ENCODE results near the gene NDST1.

Gene NDST1

DNA sequence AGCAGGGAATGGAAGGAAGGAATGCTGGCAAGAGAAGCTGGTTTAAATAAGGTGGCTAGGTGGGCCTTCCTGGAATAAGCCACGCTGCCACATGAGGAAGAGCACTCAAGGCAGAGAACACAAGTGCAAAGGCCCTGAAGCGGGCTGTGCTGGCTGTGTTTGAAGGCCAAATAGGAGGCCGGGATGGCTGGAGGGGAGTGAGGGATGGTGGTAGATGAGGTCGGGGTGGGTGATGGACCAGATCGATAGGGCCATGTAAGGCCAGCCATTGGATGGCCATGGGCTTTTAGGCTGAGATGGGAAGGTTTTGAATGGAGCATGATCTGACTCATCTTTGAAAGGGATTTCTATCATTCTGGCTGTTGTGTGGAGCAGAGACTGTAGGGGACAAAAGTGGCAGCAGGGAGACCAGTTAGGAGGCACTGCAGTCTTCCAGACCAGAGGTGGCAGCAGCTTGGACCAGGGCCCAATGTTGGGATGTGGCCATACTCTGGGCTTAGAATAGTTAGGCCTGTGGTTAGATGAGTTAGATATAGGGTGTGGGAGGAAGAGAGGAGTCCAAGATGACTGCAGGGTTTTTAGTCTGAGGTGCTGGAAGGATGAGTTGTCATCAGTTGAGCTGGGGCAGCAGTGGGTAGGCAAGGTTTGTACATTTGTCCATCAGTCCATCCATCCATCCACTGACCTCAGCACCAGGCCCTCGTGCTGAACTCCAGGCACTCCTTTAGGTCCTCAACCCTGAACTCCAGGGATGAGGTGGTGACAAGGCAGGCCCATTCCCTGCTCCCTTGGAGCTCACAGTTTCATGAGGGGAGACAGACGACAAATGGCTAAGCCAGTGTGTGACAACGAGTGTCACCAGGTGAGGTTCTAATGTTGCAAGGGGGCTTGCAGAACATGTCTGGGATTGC is 30.3 kb downstream of the NDST1 start:
- ATAC-seq: no peak
- Mint-ChIP-seq H3K4me3 (no peak overlapping the region), H3K27me3 (no peaks in the 10 kb centered on the region), H3K27ac (no peak overlapping the region), H3K4me1 (no peaks in the 10 kb centered on the region), H3K9me3 (peaks cover 0 to 8% of the 10 kb centered on the region in 2 donors)
- no peak for DNase-seq

GRCh38 chr5:150539206-150539605 is 31.3 kb downstream of the NDST1 start:
- Mint-ChIP-seq H3K4me3 (no peak overlapping the region), H3K9me3 (peaks cover 0 to 8% of the 10 kb centered on the region in 2 donors)
- ATAC-seq: no peak

GRCh38 chr5:150540042-150540441 is 32.1 kb downstream of the NDST1 start:
- no peak overlapping the region for H3K27ac Mint-ChIP-seq
- peaks cover 0 to 8% of the 10 kb centered on the region in 2 donors for H3K9me3 Mint-ChIP-seq
- no peak for DNase-seq
- ATAC-seq: no peak
- no peaks in the 10 kb centered on the region for H3K4me1 Mint-ChIP-seq
- H3K4me3 Mint-ChIP-seq: no peak overlapping the region
- H3K27me3 Mint-ChIP-seq: no peaks in the 10 kb centered on the region

More at GRCh38 chr5:150539206-150539605, 31.3 kb downstream of the NDST1 start:
- Mint-ChIP-seq H3K27me3 (no peaks in the 10 kb centered on the region), H3K4me1 (no peaks in the 10 kb centered on the region), H3K27ac (no peak overlapping the region)
- no peak for DNase-seq

DNA sequence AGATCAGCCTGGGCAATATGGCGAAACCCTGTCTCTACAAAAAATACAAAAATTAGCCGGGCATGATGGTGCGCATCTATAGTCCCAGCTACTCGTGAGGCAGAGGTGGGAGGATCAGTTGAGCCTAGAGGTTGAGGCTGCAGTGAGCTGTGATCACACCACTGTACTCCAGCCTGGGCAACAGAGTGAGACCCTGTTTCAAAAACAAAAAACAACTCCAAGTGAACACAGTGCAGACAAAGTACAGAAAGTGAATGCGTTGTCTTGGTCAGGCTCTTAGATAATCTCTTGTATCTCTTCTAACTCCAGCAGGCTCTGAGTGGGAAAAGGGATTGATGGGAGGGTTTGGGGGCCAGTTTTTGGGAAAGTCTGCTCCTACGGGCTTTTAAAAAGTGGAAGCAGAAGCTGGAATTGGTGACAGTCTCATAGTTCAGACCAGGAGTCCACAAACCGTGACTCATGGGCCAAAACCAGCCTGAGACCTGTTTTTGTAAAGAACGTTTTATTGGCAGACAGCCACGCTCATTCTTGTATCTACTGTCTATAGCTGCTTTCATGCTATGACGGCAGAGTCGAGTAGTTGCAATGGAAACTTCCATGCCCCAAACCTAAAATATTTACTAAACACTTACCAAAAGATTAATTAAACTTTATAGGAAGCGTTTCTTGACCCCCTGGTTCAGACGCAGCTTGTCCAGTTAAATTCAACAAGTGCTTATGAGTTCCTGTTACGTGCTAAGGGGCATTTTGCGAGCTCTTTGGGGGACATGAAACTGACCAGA is 32.9 kb downstream of the NDST1 start:
- Mint-ChIP-seq H3K27me3 (no peaks in the 10 kb centered on the region), H3K4me1 (no peaks in the 10 kb centered on the region), H3K27ac (no peak overlapping the region), H3K9me3 (peaks cover 0 to 8% of the 10 kb centered on the region in 2 donors), H3K4me3 (no peak overlapping the region)
- DNase-seq (no peak), ATAC-seq (no peak)

DNA sequence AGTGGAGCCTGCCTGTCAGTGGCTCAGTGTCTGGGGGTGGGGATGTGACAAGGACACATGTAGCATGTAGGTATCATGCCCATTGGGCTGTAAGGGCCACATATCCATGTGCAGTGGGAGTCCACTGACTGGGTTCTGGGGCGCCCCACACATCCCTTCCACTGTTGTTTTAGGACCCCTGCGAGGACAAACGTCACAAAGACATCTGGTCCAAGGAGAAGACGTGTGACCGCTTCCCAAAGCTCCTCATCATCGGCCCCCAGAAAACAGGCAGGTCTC is 33.4 kb downstream of the NDST1 start:
- DNase-seq: no peak
- ATAC-seq: no peak
- Mint-ChIP-seq H3K4me3 (no peak overlapping the region), H3K4me1 (no peaks in the 10 kb centered on the region), H3K9me3 (peaks cover 0 to 8% of the 10 kb centered on the region in 2 donors), H3K27me3 (no peaks in the 10 kb centered on the region), H3K27ac (no peak overlapping the region)

- no peaks in the 10 kb centered on the region for H3K4me1 Mint-ChIP-seq
- H3K4me3 Mint-ChIP-seq: no peak overlapping the region
- no peak for DNase-seq
- no peak overlapping the region for H3K27ac Mint-ChIP-seq
- H3K27me3 Mint-ChIP-seq: no peaks in the 10 kb centered on the region
- H3K9me3 Mint-ChIP-seq: peaks cover 0 to 8% of the 10 kb centered on the region in 2 donors
- no peak for ATAC-seq
Observed at GRCh38 chr5:150541895-150542294, 34.0 kb downstream of the NDST1 start.

GRCh38 chr5:150542933-150543445 is 35.1 kb downstream of the NDST1 start:
- no peak overlapping the region for H3K27ac Mint-ChIP-seq
- DNase-seq (no peak), ATAC-seq (no peak)
- no peak overlapping the region for H3K4me3 Mint-ChIP-seq
- H3K4me1 Mint-ChIP-seq: no peaks in the 10 kb centered on the region
- no peaks in the 10 kb centered on the region for H3K27me3 Mint-ChIP-seq
- peaks cover 0 to 2% of the 10 kb centered on the region in 2 donors for H3K9me3 Mint-ChIP-seq

DNA sequence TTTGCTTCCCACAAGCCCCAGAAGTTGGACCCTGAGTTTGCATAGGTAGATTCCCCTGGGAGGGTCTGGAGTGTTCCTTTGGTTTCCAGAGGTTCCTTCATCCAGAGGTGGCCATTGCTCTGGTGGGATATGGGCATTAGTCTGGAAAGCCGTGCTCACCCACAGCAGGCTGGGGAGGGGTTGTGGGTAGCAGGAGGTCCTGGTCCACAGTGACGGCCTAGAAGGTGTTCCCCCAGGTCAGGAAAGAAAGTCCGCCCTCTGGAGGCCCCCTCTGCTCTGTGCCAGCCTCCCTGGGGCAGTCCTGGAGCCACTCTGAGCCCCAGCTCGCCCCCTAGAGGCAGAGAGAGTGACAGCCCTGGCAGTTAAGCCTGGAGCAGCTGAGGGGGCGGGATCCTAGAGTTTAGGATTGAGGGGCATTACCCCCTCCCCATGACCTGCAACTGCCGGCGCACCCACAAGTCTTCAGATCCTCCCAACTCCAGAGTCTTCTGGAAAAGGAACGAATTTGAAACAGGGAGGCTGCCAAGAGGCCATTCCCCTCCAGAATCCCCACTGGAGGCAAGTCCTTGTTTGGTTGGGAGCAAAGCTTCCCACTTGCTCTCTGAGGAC is 36.8 kb downstream of the NDST1 start:
- peak; percentile 65 to 71 for DNase-seq
- peak; percentile 90 for ATAC-seq
- H3K4me1 Mint-ChIP-seq: no peaks in the 10 kb centered on the region
- H3K9me3 Mint-ChIP-seq: no peaks in the 10 kb centered on the region
- no peak overlapping the region for H3K4me3 Mint-ChIP-seq
- H3K27me3 Mint-ChIP-seq: no peaks in the 10 kb centered on the region
- no peak overlapping the region for H3K27ac Mint-ChIP-seq

DNA sequence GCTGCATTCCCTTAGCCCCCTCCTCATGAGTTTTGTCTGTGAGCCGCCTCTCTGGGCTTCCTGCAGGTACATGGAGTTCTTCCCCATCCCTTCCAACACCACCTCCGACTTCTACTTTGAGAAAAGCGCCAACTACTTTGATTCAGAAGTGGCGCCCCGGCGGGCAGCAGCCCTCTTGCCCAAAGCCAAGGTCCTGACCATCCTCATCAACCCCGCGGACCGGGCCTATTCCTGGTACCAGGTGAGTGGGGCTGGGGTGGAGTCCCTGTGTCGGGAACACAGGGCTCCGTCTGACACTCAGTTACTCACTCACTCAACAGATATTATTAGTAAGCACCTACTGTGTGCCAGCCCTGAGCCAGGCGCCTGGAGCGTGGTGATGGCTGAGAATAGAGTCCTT is 37.3 kb downstream of the NDST1 start:
- Mint-ChIP-seq H3K9me3 (no peaks in the 10 kb centered on the region), H3K4me1 (no peaks in the 10 kb centered on the region), H3K27me3 (no peaks in the 10 kb centered on the region), H3K4me3 (no peak overlapping the region), H3K27ac (no peak overlapping the region)
- DNase-seq: no peak
- ATAC-seq: no peak

DNA sequence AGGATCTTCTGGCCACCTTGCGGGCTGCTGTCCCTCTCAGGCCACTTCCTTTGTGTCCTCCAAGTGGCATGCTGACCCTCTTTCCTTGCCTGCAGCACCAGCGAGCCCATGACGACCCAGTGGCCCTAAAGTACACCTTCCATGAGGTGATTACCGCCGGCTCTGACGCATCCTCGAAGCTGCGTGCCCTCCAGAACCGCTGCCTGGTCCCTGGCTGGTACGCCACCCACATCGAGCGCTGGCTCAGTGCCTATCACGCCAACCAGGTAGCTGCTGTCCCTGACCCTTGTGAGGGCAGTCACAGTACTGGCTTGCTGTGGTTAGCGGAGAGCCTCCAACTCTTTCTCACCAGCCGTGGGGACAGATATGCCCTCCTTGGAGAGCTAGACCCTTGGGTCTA is 40.2 kb downstream of the NDST1 start:
- Mint-ChIP-seq H3K4me3 (no peak overlapping the region), H3K27ac (no peak overlapping the region), H3K9me3 (no peaks in the 10 kb centered on the region), H3K27me3 (no peaks in the 10 kb centered on the region), H3K4me1 (no peaks in the 10 kb centered on the region)
- no peak for DNase-seq
- ATAC-seq: no peak

DNA sequence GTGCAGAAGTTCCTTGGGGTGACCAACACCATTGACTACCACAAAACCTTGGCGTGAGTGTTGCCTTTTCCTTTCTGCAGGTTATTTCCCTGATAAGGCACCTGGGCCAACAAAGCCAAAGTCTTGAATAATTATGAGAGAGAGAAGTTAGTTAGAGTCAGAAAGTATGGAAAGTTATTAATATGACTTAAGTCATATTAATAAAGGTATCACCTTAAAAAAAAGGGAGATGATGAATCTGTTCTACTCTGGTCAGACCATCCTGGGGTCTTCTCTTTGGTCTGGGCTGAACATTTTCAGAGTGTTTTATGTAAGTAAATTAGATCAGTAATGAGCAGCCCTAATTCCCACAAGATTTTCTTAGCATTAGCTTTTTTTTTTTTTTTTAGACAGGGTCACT is 41.8 kb downstream of the NDST1 start:
- Mint-ChIP-seq H3K4me3 (no peak overlapping the region), H3K27me3 (no peaks in the 10 kb centered on the region), H3K4me1 (no peaks in the 10 kb centered on the region), H3K27ac (no peak overlapping the region), H3K9me3 (no peaks in the 10 kb centered on the region)
- ATAC-seq (no peak), DNase-seq (no peak)

DNA sequence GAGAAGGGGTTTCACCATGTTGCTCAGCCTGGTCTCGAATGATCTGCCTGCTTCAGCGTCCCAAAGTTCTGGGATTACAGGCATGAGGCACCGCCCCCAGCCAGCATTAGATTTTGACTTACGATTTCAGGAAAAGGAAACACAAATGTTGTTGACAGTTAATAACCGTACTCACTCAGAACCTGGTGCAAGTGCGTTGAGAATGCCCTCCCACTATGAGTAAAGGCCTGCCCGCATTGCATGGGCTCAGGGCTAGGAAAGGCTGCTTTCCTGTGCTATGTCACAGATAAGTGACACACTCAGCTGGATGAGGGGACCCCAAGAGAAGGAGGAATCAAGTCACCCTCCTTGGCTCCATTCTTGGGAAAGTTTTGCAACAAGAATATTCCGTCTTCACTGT is 42.4 kb downstream of the NDST1 start:
- no peaks in the 10 kb centered on the region for H3K4me1 Mint-ChIP-seq
- peak overlapping the region in 1 of 2 donors; percentile 34 for H3K27ac Mint-ChIP-seq
- H3K27me3 Mint-ChIP-seq: no peaks in the 10 kb centered on the region
- no peak for ATAC-seq
- H3K9me3 Mint-ChIP-seq: no peaks in the 10 kb centered on the region
- H3K4me3 Mint-ChIP-seq: no peak overlapping the region
- DNase-seq: no peak

- no peaks in the 10 kb centered on the region for H3K27me3 Mint-ChIP-seq
- H3K27ac Mint-ChIP-seq: no peak overlapping the region
- DNase-seq: no peak
- no peak for ATAC-seq
- H3K9me3 Mint-ChIP-seq: no peaks in the 10 kb centered on the region
- H3K4me1 Mint-ChIP-seq: no peaks in the 10 kb centered on the region
- H3K4me3 Mint-ChIP-seq: no peak overlapping the region
Observed at GRCh38 chr5:150551066-150551465, 43.1 kb downstream of the NDST1 start.

DNA sequence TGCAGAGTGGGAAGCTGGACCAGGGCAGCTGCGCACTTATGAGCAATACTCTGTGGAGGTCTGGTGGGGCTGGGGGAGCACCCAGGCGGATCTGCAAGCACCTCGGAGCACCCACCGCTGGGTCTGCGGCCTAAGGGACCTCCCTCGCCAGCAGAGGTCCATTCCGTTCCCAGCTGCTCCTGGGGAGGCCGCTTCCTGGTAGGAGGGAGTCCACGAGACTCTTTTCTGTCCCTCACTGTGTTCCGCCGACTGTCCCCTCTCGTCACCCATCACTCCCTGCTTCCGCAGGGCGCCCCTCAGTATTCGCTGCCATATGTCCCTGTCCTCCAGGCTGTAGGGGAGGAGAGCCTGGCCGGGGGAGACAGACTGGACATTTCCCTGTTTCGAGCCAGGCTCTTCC is 45.5 kb downstream of the NDST1 start:
- Mint-ChIP-seq H3K4me3 (no peak overlapping the region), H3K4me1 (no peaks in the 10 kb centered on the region), H3K9me3 (no peaks in the 10 kb centered on the region), H3K27me3 (no peaks in the 10 kb centered on the region), H3K27ac (no peak overlapping the region)
- no peak for ATAC-seq
- no peak for DNase-seq

- H3K4me3 Mint-ChIP-seq: no peak overlapping the region
- H3K4me1 Mint-ChIP-seq: no peaks in the 10 kb centered on the region
- DNase-seq (no peak), ATAC-seq (no peak)
- no peaks in the 10 kb centered on the region for H3K9me3 Mint-ChIP-seq
- no peaks in the 10 kb centered on the region for H3K27me3 Mint-ChIP-seq
- H3K27ac Mint-ChIP-seq: no peak overlapping the region
Observed at GRCh38 chr5:150553911-150554310, 46.0 kb downstream of the NDST1 start.

DNA sequence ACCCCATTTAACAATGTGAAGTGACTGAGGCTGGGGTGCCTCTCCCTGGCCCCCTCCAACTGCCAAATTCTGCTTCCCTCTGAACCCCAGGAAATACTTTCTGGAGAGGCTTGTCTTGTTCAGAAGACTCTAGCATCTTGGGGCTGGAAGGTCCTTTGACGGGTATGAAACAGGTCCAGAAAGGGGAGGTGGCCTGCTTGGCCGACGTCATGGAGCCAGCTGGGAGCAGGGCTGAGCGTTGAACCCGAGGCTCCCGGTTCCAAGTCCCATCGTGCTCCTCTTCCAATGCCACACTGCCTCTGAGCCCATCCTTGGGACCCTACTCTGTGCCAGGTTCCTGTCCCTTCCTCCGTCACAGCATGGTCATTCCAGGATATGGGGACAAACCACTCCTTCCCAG is 46.9 kb downstream of the NDST1 start:
- no peak overlapping the region for H3K4me3 Mint-ChIP-seq
- no peaks in the 10 kb centered on the region for H3K27me3 Mint-ChIP-seq
- H3K27ac Mint-ChIP-seq: no peak overlapping the region
- ATAC-seq (no peak), DNase-seq (no peak)
- no peaks in the 10 kb centered on the region for H3K9me3 Mint-ChIP-seq
- no peaks in the 10 kb centered on the region for H3K4me1 Mint-ChIP-seq

All from stimulated activated naive CD8-positive, alpha-beta T cell treated with anti-CD3 and anti-CD28 coated beads, Interleukin-15, amount 100 ng/mL, for 72 hours (primary cell).